HL-60 (cell line): ENCODE results near the gene TRAP1.

Experiments used
- GABPA ChIP-seq: IDR thresholded peaks from 2 replicates; pipeline ENCODE4 v1.6.1; 2012; ENCODE audit warnings: low read depth
- POLR2AphosphoS5 ChIP-seq: IDR thresholded peaks from 2 replicates; pipeline ENCODE4 v1.6.1; 2012; ENCODE audit warnings: low read depth
- SPI1 ChIP-seq: IDR thresholded peaks from 2 replicates; pipeline ENCODE4 v1.6.1; 2012; ENCODE audit warnings: low read depth, mild to moderate bottlenecking, borderline replicate concordance
- TF ChIP-seq, protein P1 (sequence below): IDR thresholded peaks from one replicate; pipeline ENCODE4 v1.5.1; 2011; ENCODE audit warnings: low read length, control low read depth, inconsistent platforms; ENCODE audit not compliant: insufficient read depth
- TF ChIP-seq, protein P2 (sequence below): IDR thresholded peaks from 2 replicates; pipeline ENCODE4 v1.6.1; 2012; ENCODE audit warnings: low read depth; ENCODE audit not compliant: insufficient replicate concordance

DNA sequence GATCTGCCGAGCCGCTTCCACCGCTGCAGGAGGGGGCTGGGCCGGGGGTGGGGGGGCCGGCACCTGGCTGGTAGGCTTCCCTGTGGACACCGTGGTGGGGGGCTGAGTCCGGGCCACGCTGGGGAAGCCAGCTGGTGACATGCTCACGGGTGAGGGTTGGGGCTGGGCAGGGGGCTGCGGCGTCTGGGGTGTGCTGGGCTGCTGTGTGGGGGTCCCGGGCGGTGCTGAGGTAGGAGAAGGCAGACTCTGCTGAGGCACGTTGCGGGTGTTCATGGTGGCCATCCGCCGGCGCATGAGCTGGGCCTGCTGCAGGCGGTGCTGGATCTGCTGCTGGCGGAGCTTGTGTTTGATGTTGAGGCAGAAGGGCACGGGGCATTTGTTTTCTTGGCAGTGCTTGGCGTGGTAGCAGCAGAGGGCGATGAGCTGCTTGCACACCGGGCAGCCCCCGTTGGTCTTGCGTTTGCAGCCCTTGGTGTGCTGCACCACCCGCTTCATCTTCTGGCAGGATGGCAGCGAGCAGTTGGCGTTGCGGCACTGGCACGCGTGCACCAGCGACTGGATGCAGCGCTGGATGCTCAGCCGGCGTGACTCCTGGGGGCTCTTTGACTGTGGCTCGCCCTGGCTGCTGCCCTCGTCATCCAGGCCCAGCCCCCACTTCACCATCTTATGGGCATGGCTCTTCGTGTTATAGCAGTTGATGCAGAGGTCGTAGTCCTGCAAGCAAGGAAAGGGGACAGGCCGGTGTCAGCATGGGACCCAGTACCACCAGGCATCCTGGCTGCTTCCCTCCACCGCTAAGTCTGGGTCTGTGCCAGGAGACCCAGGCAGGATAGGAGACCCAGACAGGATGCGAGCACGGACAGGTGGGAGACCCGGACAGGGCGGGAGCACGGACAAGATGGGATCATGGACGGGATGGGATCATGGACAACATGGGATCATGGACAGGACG is 12.1 kb upstream of the TRAP1 start:
- TF ChIP-seq, protein P1, sequence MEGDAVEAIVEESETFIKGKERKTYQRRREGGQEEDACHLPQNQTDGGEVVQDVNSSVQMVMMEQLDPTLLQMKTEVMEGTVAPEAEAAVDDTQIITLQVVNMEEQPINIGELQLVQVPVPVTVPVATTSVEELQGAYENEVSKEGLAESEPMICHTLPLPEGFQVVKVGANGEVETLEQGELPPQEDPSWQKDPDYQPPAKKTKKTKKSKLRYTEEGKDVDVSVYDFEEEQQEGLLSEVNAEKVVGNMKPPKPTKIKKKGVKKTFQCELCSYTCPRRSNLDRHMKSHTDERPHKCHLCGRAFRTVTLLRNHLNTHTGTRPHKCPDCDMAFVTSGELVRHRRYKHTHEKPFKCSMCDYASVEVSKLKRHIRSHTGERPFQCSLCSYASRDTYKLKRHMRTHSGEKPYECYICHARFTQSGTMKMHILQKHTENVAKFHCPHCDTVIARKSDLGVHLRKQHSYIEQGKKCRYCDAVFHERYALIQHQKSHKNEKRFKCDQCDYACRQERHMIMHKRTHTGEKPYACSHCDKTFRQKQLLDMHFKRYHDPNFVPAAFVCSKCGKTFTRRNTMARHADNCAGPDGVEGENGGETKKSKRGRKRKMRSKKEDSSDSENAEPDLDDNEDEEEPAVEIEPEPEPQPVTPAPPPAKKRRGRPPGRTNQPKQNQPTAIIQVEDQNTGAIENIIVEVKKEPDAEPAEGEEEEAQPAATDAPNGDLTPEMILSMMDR: no peak
- TF ChIP-seq POLR2AphosphoS5 (no peak), GABPA (no peak), SPI1 (no peak)
- TF ChIP-seq, protein P2, sequence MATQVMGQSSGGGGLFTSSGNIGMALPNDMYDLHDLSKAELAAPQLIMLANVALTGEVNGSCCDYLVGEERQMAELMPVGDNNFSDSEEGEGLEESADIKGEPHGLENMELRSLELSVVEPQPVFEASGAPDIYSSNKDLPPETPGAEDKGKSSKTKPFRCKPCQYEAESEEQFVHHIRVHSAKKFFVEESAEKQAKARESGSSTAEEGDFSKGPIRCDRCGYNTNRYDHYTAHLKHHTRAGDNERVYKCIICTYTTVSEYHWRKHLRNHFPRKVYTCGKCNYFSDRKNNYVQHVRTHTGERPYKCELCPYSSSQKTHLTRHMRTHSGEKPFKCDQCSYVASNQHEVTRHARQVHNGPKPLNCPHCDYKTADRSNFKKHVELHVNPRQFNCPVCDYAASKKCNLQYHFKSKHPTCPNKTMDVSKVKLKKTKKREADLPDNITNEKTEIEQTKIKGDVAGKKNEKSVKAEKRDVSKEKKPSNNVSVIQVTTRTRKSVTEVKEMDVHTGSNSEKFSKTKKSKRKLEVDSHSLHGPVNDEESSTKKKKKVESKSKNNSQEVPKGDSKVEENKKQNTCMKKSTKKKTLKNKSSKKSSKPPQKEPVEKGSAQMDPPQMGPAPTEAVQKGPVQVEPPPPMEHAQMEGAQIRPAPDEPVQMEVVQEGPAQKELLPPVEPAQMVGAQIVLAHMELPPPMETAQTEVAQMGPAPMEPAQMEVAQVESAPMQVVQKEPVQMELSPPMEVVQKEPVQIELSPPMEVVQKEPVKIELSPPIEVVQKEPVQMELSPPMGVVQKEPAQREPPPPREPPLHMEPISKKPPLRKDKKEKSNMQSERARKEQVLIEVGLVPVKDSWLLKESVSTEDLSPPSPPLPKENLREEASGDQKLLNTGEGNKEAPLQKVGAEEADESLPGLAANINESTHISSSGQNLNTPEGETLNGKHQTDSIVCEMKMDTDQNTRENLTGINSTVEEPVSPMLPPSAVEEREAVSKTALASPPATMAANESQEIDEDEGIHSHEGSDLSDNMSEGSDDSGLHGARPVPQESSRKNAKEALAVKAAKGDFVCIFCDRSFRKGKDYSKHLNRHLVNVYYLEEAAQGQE: no peak
